ENCODE results near the gene ITPR2.

ITPR2 gene

GRCh38 chr12:26460361-26460760 lies 372.6 kb downstream of the ITPR2 start:
- no peak for DNase-seq (ENCODE audit: low read depth)
- no peak for TF ChIP-seq CTCF (conservative IDR thresholded peaks at IDR 0.05; ENCODE audit: low read depth, low read length)
- no peak overlapping the region for H3K4me3 ChIP-seq (ENCODE audit: low read length)

- no peak overlapping the region for H3K4me3 ChIP-seq (ENCODE audit: low read length)
- TF ChIP-seq CTCF (conservative IDR thresholded peaks at IDR 0.05; ENCODE audit: low read depth, low read length) = no peak
- no peak for DNase-seq (ENCODE audit: low read depth)
These were observed 376.9 kb downstream of the ITPR2 start for GRCh38 chr12:26455936-26456574.

- TF ChIP-seq CTCF (conservative IDR thresholded peaks at IDR 0.05; ENCODE audit: low read depth, low read length) = no peak
- no peak for DNase-seq (ENCODE audit: low read depth)
- no peak overlapping the region for H3K4me3 ChIP-seq (ENCODE audit: low read length)
These were observed 379.7 kb downstream of the ITPR2 start for GRCh38 chr12:26453246-26453645.

GRCh38 chr12:26452511-26452910 lies 380.5 kb downstream of the ITPR2 start:
- DNase-seq (ENCODE audit: low read depth) = no peak
- TF ChIP-seq CTCF (conservative IDR thresholded peaks at IDR 0.05; ENCODE audit: low read depth, low read length) = no peak
- no peak overlapping the region for H3K4me3 ChIP-seq (ENCODE audit: low read length)

- no peak for DNase-seq (ENCODE audit: low read depth)
- no peak for TF ChIP-seq CTCF (conservative IDR thresholded peaks at IDR 0.05; ENCODE audit: low read depth, low read length)
- H3K4me3 ChIP-seq (ENCODE audit: low read length) = no peak overlapping the region
These were observed 381.2 kb downstream of the ITPR2 start for GRCh38 chr12:26451763-26452162.

GRCh38 chr12:26445909-26446308 lies 387.1 kb downstream of the ITPR2 start:
- H3K4me3 ChIP-seq (ENCODE audit: low read length) = no peak overlapping the region
- no peak for TF ChIP-seq CTCF (conservative IDR thresholded peaks at IDR 0.05; ENCODE audit: low read depth, low read length)
- no peak for DNase-seq (ENCODE audit: low read depth)

- no peak for DNase-seq (ENCODE audit: low read depth)
- no peak for TF ChIP-seq CTCF (conservative IDR thresholded peaks at IDR 0.05; ENCODE audit: low read depth, low read length)
- no peak overlapping the region for H3K4me3 ChIP-seq (ENCODE audit: low read length)
These were observed 389.7 kb downstream of the ITPR2 start for GRCh38 chr12:26443309-26443708.

Measured in retinal pigment epithelial cell (primary cell).